SK-N-SH treated with all-trans-retinoic acid at 6 μM for 48 hours (cell line): ENCODE measurements around the gene NKX6-2.

Source experiments
- ATAC-seq: fragments of 200-7000 bp; cut with Tn5 transposase; 3 replicates; pipeline ENCODE4 v1.9.1; 2020; ENCODE audit warnings: mild to moderate bottlenecking, moderate library complexity
- ARNTL ChIP-seq: fragments of 450-650 bp; formaldehyde crosslinking; IDR thresholded peaks from 2 replicates; pipeline ENCODE4 v1.5.0; 2020; ENCODE audit warnings: low read depth, mild to moderate bottlenecking, moderate library complexity, borderline replicate concordance
- BACH2 ChIP-seq: fragments of 250-450 bp; sonication (Bioruptor Pico); IDR thresholded peaks from 2 replicates; pipeline ENCODE4 v1.9.0; 2021; ENCODE audit warnings: mild to moderate bottlenecking, borderline replicate concordance
- CREB5 ChIP-seq: fragments of 250-450 bp; sonication (Bioruptor Pico); IDR thresholded peaks from 2 replicates; pipeline ENCODE4 v1.5.1; 2020; ENCODE audit warnings: low read depth, mild to moderate bottlenecking, moderate library complexity
- CSDC2 ChIP-seq: fragments of 250-450 bp; sonication (Bioruptor Pico); IDR thresholded peaks from 2 replicates; pipeline ENCODE4 v1.5.0; 2020; ENCODE audit warnings: mild to moderate bottlenecking, moderate library complexity
- CSRNP3 ChIP-seq: fragments of 250-450 bp; sonication (Bioruptor Pico); IDR thresholded peaks from 2 replicates; pipeline ENCODE4 v1.5.1; 2021; ENCODE audit warnings: mild to moderate bottlenecking, moderate library complexity
- ESRRG ChIP-seq: fragments of 250-450 bp; sonication (Bioruptor Pico); IDR thresholded peaks from 2 replicates; pipeline ENCODE4 v1.6.1; 2021; ENCODE audit warnings: mild to moderate bottlenecking
- GLIS3 ChIP-seq: fragments of 250-450 bp; sonication (Bioruptor Pico); IDR thresholded peaks from 2 replicates; pipeline ENCODE4 v1.5.0; 2020; ENCODE audit warnings: mild to moderate bottlenecking, moderate library complexity
- ISL1 ChIP-seq: fragments of 250-450 bp; sonication (Bioruptor Pico); IDR thresholded peaks from 2 replicates; pipeline ENCODE4 v2.1.2; 2022; ENCODE audit warnings: mild to moderate bottlenecking, moderate library complexity
- OSR1 ChIP-seq: fragments of 250-450 bp; sonication (Bioruptor Pico); IDR thresholded peaks from 2 replicates; pipeline ENCODE4 v1.8.0; 2022; ENCODE audit warnings: moderate library complexity, mild to moderate bottlenecking, inconsistent platforms
- PATZ1 ChIP-seq: fragments of 250-450 bp; sonication (Bioruptor Pico); IDR thresholded peaks from 2 replicates; pipeline ENCODE4 v1.8.0; 2020; ENCODE audit warnings: mild to moderate bottlenecking, moderate library complexity, borderline replicate concordance
- PPARA ChIP-seq: fragments of 250-450 bp; sonication (Bioruptor Pico); IDR thresholded peaks from 2 replicates; pipeline ENCODE4 v1.5.0; 2020; ENCODE audit warnings: mild to moderate bottlenecking, borderline replicate concordance
- RARB ChIP-seq: fragments of 250-450 bp; sonication (Bioruptor Pico); IDR thresholded peaks from 2 replicates; pipeline ENCODE4 v1.8.0; 2021; ENCODE audit warnings: mild to moderate bottlenecking, moderate library complexity
- SNAI2 ChIP-seq: fragments of 250-450 bp; sonication (Bioruptor Pico); IDR thresholded peaks from 2 replicates; pipeline ENCODE4 v1.5.0; 2020; ENCODE audit warnings: mild to moderate bottlenecking, moderate library complexity
- ZC3H10 ChIP-seq: fragments of 250-450 bp; sonication (Bioruptor Pico); IDR thresholded peaks from 2 replicates; pipeline ENCODE4 v1.5.1; 2021; ENCODE audit warnings: mild to moderate bottlenecking, moderate library complexity
- ZFP3 ChIP-seq: fragments of 250-450 bp; sonication (Bioruptor Pico); IDR thresholded peaks from 2 replicates; pipeline ENCODE4 v1.5.0; 2020; ENCODE audit warnings: mild to moderate bottlenecking, moderate library complexity
- ZFP30 ChIP-seq: fragments of 450-650 bp; formaldehyde crosslinking; IDR thresholded peaks from 2 replicates; pipeline ENCODE4 v1.5.0; 2022; ENCODE audit warnings: mild to moderate bottlenecking, moderate library complexity
- ZNF565 ChIP-seq: fragments of 450-650 bp; formaldehyde crosslinking; conservative IDR thresholded peaks from 2 replicates; pipeline ENCODE4 v1.5.0; 2020; ENCODE audit warnings: low read depth, mild to moderate bottlenecking, moderate library complexity
- ZNF70 ChIP-seq: fragments of 450-650 bp; formaldehyde crosslinking; IDR thresholded peaks from 2 replicates; pipeline ENCODE4 v1.5.0; 2020; ENCODE audit warnings: mild to moderate bottlenecking, moderate library complexity
- ZNF8 ChIP-seq: fragments of 450-650 bp; formaldehyde crosslinking; IDR thresholded peaks from 2 replicates; pipeline ENCODE4 v1.5.0; 2020; ENCODE audit warnings: mild to moderate bottlenecking, moderate library complexity
- TF ChIP-seq, protein P1 (sequence below): fragments of 250-450 bp; sonication (Bioruptor Pico); IDR thresholded peaks from 2 replicates; pipeline ENCODE4 v1.5.0; 2020; ENCODE audit warnings: mild to moderate bottlenecking, moderate library complexity
- TF ChIP-seq, protein P2 (sequence below): fragments of 250-450 bp; sonication (Bioruptor Pico); IDR thresholded peaks from 2 replicates; pipeline ENCODE4 v1.8.0; 2021; ENCODE audit warnings: low read depth, mild to moderate bottlenecking, moderate library complexity, borderline replicate concordance

The NKX6-2 gene

DNA sequence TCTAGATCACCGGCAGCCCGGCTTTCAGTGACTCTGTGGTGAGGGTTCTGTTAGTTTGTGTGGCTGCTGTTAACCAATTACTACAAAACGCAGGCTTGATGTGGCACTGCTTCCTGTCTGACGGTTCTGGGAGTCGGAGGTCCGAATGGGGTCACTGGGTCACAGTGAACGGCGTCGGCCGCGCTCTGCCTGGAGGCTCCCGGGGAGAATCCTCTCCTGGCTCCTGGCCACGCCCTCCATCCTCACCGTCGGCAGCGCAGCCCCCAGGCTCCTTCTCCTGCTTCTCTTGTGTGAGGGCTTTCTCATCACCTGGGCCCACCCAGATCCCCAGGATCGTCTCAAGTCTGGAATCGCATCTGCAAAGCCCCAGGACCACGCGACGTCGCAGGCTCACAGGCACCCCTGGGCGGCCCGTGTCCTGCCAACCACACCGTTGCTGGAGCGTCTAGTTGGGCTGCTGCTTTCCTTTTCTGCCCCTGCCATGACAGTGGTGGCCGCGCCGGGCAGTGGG lies 31.8 kb upstream of the NKX6-2 start:
- no peak for ATAC-seq
- TF ChIP-seq BACH2 (CRISPR knock-in tag) (no peak), CSRNP3 (CRISPR knock-in tag) (no peak), ISL1 (CRISPR knock-in tag) (no peak)

- ATAC-seq, result no peak
- TF ChIP-seq RARB (CRISPR knock-in tag), result no peak
- no peak for TF ChIP-seq ZNF70 (CRISPR knock-in tag)
- TF ChIP-seq PPARA, result no peak
- TF ChIP-seq ZFP30 (CRISPR knock-in tag), result no peak
- no peak for TF ChIP-seq CSRNP3 (CRISPR knock-in tag)
- no peak for TF ChIP-seq OSR1
- no peak for TF ChIP-seq CSDC2 (CRISPR knock-in tag)
- no peak for TF ChIP-seq ARNTL (CRISPR knock-in tag)
- no peak for TF ChIP-seq PATZ1
- TF ChIP-seq GLIS3 (CRISPR knock-in tag), result no peak
- TF ChIP-seq, all 23 proteins: peak for 0
Measured at GRCh38 chr10:132816718-132817117, 30.8 kb upstream of the NKX6-2 start.

DNA sequence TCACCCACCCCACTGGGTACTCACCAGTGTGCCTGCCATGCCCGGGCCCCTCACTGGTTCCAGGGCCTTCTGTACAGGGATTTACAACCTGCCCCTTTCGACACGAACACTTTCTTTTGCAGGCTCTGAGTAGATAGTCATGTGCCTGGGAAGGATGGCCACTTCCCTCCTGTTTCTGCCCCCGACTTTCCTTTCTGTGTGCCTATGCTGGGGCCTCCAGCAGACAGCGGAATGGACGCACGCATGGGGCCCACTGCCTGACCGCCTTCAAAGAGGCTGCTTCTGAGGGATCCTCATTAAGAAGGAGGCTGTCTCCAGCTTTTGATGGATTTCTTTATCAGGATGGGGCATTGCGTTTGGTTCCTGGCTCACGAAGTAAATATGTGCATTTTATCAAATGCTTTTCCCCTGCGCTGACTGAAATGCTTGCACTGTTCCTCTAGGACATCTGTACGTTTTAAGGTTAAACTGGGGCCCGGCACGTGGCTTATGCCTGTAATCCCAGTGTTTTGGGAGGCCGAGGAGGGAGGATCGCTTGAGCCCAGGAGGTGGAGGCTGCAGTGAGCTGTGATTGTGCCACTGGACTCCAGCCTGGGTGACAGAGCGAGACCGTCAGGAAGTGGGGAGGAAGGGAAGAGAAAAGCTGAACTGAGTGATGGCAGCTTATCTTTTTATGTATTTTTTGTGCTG lies 29.4 kb upstream of the NKX6-2 start:
- TF ChIP-seq, protein P1, sequence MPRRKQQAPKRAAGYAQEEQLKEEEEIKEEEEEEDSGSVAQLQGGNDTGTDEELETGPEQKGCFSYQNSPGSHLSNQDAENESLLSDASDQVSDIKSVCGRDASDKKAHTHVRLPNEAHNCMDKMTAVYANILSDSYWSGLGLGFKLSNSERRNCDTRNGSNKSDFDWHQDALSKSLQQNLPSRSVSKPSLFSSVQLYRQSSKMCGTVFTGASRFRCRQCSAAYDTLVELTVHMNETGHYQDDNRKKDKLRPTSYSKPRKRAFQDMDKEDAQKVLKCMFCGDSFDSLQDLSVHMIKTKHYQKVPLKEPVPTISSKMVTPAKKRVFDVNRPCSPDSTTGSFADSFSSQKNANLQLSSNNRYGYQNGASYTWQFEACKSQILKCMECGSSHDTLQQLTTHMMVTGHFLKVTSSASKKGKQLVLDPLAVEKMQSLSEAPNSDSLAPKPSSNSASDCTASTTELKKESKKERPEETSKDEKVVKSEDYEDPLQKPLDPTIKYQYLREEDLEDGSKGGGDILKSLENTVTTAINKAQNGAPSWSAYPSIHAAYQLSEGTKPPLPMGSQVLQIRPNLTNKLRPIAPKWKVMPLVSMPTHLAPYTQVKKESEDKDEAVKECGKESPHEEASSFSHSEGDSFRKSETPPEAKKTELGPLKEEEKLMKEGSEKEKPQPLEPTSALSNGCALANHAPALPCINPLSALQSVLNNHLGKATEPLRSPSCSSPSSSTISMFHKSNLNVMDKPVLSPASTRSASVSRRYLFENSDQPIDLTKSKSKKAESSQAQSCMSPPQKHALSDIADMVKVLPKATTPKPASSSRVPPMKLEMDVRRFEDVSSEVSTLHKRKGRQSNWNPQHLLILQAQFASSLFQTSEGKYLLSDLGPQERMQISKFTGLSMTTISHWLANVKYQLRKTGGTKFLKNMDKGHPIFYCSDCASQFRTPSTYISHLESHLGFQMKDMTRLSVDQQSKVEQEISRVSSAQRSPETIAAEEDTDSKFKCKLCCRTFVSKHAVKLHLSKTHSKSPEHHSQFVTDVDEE (CRISPR knock-in tag), result no peak
- no peak for TF ChIP-seq ESRRG (CRISPR knock-in tag)
- no peak for TF ChIP-seq PPARA
- no peak for TF ChIP-seq CSRNP3 (CRISPR knock-in tag)
- TF ChIP-seq GLIS3 (CRISPR knock-in tag), result no peak
- no peak for TF ChIP-seq ZFP30 (CRISPR knock-in tag)
- TF ChIP-seq, protein P2, sequence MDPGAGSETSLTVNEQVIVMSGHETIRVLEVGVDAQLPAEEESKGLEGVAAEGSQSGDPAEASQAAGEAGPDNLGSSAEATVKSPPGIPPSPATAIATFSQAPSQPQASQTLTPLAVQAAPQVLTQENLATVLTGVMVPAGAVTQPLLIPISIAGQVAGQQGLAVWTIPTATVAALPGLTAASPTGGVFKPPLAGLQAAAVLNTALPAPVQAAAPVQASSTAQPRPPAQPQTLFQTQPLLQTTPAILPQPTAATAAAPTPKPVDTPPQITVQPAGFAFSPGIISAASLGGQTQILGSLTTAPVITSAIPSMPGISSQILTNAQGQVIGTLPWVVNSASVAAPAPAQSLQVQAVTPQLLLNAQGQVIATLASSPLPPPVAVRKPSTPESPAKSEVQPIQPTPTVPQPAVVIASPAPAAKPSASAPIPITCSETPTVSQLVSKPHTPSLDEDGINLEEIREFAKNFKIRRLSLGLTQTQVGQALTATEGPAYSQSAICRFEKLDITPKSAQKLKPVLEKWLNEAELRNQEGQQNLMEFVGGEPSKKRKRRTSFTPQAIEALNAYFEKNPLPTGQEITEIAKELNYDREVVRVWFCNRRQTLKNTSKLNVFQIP (CRISPR knock-in tag), result no peak
- no peak for TF ChIP-seq SNAI2 (CRISPR knock-in tag)
- no peak for TF ChIP-seq ZNF8 (CRISPR knock-in tag)
- no peak for TF ChIP-seq OSR1
- TF ChIP-seq ZFP3 (CRISPR knock-in tag), result no peak
- no peak for TF ChIP-seq ZNF565 (CRISPR knock-in tag)
- TF ChIP-seq CREB5 (CRISPR knock-in tag), result no peak
- no peak for TF ChIP-seq ISL1 (CRISPR knock-in tag)
- TF ChIP-seq ARNTL (CRISPR knock-in tag), result no peak
- TF ChIP-seq PATZ1, result no peak
- no peak for TF ChIP-seq ZC3H10 (CRISPR knock-in tag)
- TF ChIP-seq RARB (CRISPR knock-in tag), result no peak
- ATAC-seq, result no peak
